ENCODE data around the gene TNNI3K. TPM values are rescaled to one million over a fixed set of nuclear protein-coding genes. Genes with fewer than 3 reads are reported as not detected.
A peak's percentile ranks its signal among the peaks of the same experiment; 100 is the strongest.

The TNNI3K gene
- polyA plus RNA-seq, 1 donor from 2014 or later = 3.5 TPM

DNA sequence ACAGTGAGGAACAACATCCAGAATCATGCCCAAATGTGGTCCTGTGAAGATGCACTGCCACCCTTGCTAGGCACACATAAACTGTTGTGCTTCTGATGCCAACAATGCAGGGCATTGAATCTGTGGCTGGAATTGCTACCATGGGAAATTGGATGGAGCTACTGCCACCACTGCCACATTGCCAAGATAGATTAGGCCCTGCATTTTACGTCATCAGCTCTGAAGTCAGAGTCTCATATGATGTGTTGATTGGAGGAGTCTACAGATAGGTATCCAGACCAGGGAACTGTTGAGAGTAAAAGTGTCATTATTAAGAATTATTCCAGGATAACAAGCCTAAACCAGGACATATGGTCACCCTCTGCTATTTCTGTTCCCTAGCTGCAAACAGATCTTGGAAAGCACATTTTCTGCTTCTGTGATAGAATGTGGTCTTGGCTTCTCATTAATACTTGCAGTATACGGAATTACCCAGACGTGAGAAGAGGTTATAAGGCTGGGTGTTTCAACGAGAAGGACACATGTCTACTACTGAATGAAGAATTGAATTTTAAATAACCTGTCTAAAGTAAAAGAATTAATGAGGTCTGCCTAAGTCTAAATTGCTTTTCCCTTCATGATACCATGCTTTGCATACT is 106.6 kb downstream of the TNNI3K start:
- no peaks in the 10 kb centered on the region for H3K36me3 ChIP-seq (ENCODE audit: insufficient read depth, low read length)
- H3K4me2 ChIP-seq (ENCODE audit: low read length) = no peak overlapping the region
- no peak overlapping the region for H2AFZ ChIP-seq (ENCODE audit: low read depth, low read length)
- H3K9me2 ChIP-seq (ENCODE audit: insufficient read depth, low read length) = no peaks in the 10 kb centered on the region
- no peaks in the 10 kb centered on the region for H3F3A ChIP-seq (ENCODE audit: insufficient read depth, low read length, poor library complexity, severe bottlenecking)
- H3K27ac ChIP-seq (ENCODE audit: low read length) = peak overlapping the region; percentile 78
- TF ChIP-seq TAF1 (IDR thresholded peaks at IDR 0.05; ENCODE audit: low read depth) (no peak), POLR2AphosphoS5 (IDR thresholded peaks at IDR 0.05) (no peak), RAD21 (conservative IDR thresholded peaks at IDR 0.05) (no peak)
- TF ChIP-seq, protein P1, sequence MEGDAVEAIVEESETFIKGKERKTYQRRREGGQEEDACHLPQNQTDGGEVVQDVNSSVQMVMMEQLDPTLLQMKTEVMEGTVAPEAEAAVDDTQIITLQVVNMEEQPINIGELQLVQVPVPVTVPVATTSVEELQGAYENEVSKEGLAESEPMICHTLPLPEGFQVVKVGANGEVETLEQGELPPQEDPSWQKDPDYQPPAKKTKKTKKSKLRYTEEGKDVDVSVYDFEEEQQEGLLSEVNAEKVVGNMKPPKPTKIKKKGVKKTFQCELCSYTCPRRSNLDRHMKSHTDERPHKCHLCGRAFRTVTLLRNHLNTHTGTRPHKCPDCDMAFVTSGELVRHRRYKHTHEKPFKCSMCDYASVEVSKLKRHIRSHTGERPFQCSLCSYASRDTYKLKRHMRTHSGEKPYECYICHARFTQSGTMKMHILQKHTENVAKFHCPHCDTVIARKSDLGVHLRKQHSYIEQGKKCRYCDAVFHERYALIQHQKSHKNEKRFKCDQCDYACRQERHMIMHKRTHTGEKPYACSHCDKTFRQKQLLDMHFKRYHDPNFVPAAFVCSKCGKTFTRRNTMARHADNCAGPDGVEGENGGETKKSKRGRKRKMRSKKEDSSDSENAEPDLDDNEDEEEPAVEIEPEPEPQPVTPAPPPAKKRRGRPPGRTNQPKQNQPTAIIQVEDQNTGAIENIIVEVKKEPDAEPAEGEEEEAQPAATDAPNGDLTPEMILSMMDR (IDR thresholded peaks at IDR 0.05; ENCODE audit: poor library complexity, severe bottlenecking) = no peak
- TF ChIP-seq, protein P2, sequence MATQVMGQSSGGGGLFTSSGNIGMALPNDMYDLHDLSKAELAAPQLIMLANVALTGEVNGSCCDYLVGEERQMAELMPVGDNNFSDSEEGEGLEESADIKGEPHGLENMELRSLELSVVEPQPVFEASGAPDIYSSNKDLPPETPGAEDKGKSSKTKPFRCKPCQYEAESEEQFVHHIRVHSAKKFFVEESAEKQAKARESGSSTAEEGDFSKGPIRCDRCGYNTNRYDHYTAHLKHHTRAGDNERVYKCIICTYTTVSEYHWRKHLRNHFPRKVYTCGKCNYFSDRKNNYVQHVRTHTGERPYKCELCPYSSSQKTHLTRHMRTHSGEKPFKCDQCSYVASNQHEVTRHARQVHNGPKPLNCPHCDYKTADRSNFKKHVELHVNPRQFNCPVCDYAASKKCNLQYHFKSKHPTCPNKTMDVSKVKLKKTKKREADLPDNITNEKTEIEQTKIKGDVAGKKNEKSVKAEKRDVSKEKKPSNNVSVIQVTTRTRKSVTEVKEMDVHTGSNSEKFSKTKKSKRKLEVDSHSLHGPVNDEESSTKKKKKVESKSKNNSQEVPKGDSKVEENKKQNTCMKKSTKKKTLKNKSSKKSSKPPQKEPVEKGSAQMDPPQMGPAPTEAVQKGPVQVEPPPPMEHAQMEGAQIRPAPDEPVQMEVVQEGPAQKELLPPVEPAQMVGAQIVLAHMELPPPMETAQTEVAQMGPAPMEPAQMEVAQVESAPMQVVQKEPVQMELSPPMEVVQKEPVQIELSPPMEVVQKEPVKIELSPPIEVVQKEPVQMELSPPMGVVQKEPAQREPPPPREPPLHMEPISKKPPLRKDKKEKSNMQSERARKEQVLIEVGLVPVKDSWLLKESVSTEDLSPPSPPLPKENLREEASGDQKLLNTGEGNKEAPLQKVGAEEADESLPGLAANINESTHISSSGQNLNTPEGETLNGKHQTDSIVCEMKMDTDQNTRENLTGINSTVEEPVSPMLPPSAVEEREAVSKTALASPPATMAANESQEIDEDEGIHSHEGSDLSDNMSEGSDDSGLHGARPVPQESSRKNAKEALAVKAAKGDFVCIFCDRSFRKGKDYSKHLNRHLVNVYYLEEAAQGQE (IDR thresholded peaks at IDR 0.05; ENCODE audit: borderline replicate concordance) = no peak
- no peaks in the 10 kb centered on the region for H3K27me3 ChIP-seq (ENCODE audit: insufficient read depth, low read depth, low read length)
- no peak overlapping the region for H3K9ac ChIP-seq (ENCODE audit: low read length)
- H3K79me2 ChIP-seq (replicated peaks; ENCODE audit: insufficient read depth, low read length) = no peaks in the 10 kb centered on the region
- H4K20me1 ChIP-seq (ENCODE audit: insufficient read depth) = no peaks in the 10 kb centered on the region
- H3K4me3 ChIP-seq (ENCODE audit: low read length) = no peak overlapping the region
- H3K9me3 ChIP-seq (ENCODE audit: low read length) = no peaks in the 10 kb centered on the region

DNA sequence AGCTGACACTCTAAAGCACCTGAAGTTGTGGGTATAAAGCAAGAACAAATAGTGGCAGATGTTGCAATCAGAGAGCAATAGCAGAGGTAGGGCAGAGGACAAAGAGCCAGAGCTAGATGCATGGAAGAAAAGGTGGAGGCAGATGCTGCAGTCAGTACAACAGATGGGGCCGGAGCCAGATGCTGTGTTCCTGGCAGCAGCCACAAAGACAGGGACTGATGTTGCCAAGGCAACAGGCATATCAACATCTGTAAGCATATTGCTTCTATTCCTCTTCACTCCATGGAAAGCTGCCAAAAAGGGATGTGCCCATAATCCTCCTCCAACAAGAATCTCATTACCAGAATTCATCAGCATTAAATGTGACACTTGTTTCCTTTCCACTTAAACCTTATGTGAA is 108.0 kb downstream of the TNNI3K start:
- H3K27ac ChIP-seq (ENCODE audit: low read length) = peak overlapping the region; percentile 78

More for the DNA sequence above, 108.0 kb downstream of the TNNI3K start:
- no peaks in the 10 kb centered on the region for H3K9me3 ChIP-seq (ENCODE audit: low read length)
- H3F3A ChIP-seq (ENCODE audit: insufficient read depth, low read length, poor library complexity, severe bottlenecking) = no peaks in the 10 kb centered on the region
- H3K4me2 ChIP-seq (ENCODE audit: low read length) = peak overlapping the region; percentile 2
- no peak overlapping the region for H2AFZ ChIP-seq (ENCODE audit: low read depth, low read length)
- no peaks in the 10 kb centered on the region for H3K9me2 ChIP-seq (ENCODE audit: insufficient read depth, low read length)
- H3K4me3 ChIP-seq (ENCODE audit: low read length) = peak overlapping the region; percentile 37
- H3K9ac ChIP-seq (ENCODE audit: low read length) = peak overlapping the region; percentile 50
- no peaks in the 10 kb centered on the region for H3K27me3 ChIP-seq (ENCODE audit: insufficient read depth, low read depth, low read length)
- no peaks in the 10 kb centered on the region for H4K20me1 ChIP-seq (ENCODE audit: insufficient read depth)
- TF ChIP-seq SMC3 (conservative IDR thresholded peaks at IDR 0.05; ENCODE audit: poor library complexity) (peak; percentile 45), EP300 (conservative IDR thresholded peaks at IDR 0.05; ENCODE audit: poor library complexity, severe bottlenecking) (peak; percentile 89), RAD21 (conservative IDR thresholded peaks at IDR 0.05) (peak; percentile 41), POLR2AphosphoS5 (IDR thresholded peaks at IDR 0.05) (peak; percentile 17), MXI1 (conservative IDR thresholded peaks at IDR 0.05; ENCODE audit: poor library complexity, severe bottlenecking) (peak; percentile 33)
- TF ChIP-seq, protein P1 (IDR thresholded peaks at IDR 0.05; ENCODE audit: poor library complexity, severe bottlenecking) = no peak
- TF ChIP-seq, protein P2 (IDR thresholded peaks at IDR 0.05; ENCODE audit: borderline replicate concordance) = no peak
- H3K36me3 ChIP-seq (ENCODE audit: insufficient read depth, low read length) = no peaks in the 10 kb centered on the region
- no peaks in the 10 kb centered on the region for H3K79me2 ChIP-seq (replicated peaks; ENCODE audit: insufficient read depth, low read length)

All from neural cell (in vitro differentiated cells).